ENCODE results near the gene NIFK.
"Not testable (repeated sequence)": the region's sequence is repeated elsewhere in the genome, so short reads cannot be mapped to it uniquely, and the experiment has no call there.

NIFK gene

GRCh38 chr2:121694398-121695170, 42.1 kb downstream of the NIFK start:
- no peak for DNase-seq

- DNase-seq, result not testable (repeated sequence)
Observed at GRCh38 chr2:121690572-121690971, 46.1 kb downstream of the NIFK start.

GRCh38 chr2:121690095-121690494, 46.6 kb downstream of the NIFK start:
- no peak for DNase-seq

DNA sequence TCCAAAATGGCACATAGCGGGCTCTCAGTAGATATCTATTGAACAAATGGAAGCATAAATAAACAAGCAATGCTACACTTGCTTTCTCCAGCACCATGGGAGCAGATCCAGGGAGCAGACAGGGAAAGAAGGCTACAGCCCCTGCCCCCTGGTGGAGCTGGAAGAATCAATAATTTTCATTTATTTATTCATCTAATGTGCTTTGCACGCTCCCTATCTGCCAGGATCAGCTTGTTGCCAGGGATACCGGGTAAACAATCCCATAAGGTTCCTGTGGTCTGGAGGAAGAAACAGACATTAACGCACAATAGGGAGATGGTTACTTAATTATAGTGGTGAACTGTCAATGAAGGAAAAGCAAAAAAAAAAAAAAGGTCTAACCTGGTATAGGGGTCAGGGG, 47.3 kb downstream of the NIFK start:
- peak; percentile 31 to 41 for DNase-seq

- DNase-seq, result no peak
Observed at GRCh38 chr2:121688820-121689219, 47.9 kb downstream of the NIFK start.

DNA sequence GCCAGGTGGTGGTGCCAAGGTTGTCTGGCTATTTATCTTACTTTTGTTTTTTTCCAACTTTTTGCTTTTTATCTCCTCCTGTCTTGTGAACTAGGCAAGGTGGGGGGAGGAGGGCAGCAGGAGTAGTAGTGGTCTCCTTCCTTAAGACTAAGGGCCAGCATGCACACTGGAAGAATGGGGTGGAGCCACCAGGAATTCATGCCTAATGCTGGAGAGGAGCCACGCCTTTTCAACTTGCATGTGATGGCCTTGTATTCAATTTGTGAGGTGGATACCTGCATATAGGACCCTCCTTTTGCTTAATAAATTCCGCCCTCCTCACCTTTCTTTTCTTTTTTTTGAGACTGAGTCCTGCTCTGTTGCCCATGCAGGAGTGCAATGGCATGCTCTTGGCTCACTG, 49.8 kb downstream of the NIFK start:
- DNase-seq, result no peak

- DNase-seq, result no peak
Observed at GRCh38 chr2:121686218-121686617, 50.5 kb downstream of the NIFK start.

DNA sequence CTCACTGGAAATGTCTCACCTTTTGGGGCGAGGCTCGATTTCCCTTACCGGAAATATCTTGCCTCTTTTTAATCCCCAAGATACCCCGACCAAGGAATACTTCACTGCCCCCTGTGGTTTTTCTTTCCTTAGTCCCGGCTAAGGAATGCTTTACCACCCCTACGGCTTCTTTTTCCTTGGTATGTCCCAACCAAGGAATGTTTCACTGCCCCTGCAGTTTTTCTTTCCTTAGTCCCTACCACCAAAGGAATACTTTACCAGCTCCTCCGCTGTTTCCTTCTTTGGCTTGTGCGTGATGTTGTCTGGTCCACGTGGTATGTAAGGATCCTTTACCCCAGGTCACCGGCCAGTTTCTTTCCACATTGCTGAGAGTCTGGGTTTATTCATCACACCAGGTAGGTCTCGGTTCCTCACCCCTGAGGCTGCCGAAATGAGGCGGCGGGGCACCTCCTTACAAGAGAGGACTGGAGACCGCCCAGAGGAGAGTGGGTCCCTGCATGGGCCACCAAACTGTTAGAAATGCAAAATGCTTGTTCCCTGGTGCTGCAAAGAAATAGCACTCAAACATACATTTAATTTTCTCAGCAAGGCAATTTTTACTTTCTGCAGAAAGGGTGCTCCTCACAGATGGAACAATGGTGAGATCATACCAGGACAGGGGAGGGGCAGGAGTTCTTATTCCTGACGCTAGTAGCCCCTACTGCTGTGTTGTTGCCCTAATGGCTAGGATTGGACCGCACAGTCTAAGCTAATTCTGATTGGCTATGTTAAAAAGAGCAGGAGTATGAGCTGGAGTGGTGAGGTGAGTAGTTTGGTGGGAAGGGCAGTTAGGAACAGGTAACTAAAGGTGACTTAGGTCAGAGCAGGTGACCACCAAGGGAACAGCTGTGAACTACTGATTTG, 54.0 kb downstream of the NIFK start:
- no peak for DNase-seq

GRCh38 chr2:121677855-121678254, 58.8 kb downstream of the NIFK start:
- no peak for DNase-seq
